Pancreas (tissue), 10 donors: ENCODE results near the gene SLC36A4. TPM values are rescaled to one million over a fixed set of nuclear protein-coding genes. Genes with fewer than 3 reads are reported as not detected.
"Not testable (repeated sequence)": the region's sequence is repeated elsewhere in the genome, so short reads cannot be mapped to it uniquely, and the experiment has no call there.

Experiments
- ATAC-seq, 4 donors: fragments of 200-7000 bp; cut with Tn5 transposase; one replicate each; pipeline versions ENCODE4 v1.8.0 to v1.9.1; 2020; ENCODE audit warnings: mild to moderate bottlenecking in 4 of 4, moderate library complexity in 4 of 4
- DNase-seq, 6 donors: peaks; one replicate each; pipeline ENCODE4 v3.0.0-alpha.2; 2020
- FAIRE-seq: peaks from 2 replicates; lab custom pipeline; 2012; peaks lifted over from hg19 to GRCh38; lab: Jason Lieb, UNC
- H3K27ac ChIP-seq, 4 donors: fragments of 200-600 bp; sonication (generic); 1 replicate in 3 of 4; 2 replicates in 1 of 4; pipeline versions ENCODE4 v1.5.0 to v1.8.0; 2020
- H3K27me3 ChIP-seq, 4 donors: fragments of 200-600 bp; one replicate each; pipeline ENCODE4 v1.8.0; 2021
- H3K36me3 ChIP-seq, 3 donors: fragments of 200-600 bp; sonication (generic) in 1 of 3; one replicate each; pipeline versions ENCODE4 v1.5.0 to v1.8.0; 2020 to 2021
- H3K4me1 ChIP-seq, 3 donors: fragments of 200-600 bp; one replicate each; pipeline ENCODE4 v1.8.0; 2021
- H3K4me3 ChIP-seq, 4 donors: fragments of 200-600 bp; sonication (generic) in 2 of 4; one replicate each; pipeline versions ENCODE4 v1.5.0 to v1.8.0; 2020 to 2021
- H3K9me3 ChIP-seq, 4 donors: fragments of 200-600 bp; one replicate each; pipeline ENCODE4 v1.8.0; 2021
- WGBS, 2 donors: extraction: QIAGEN DNeasy Blood & Tissue Kit; methylation state at CpG; one replicate each; pipeline ENCODE4 v1.1.7; 2013; 5-methylcytosine and 5-hydroxymethylcytosine counted together
- intact Hi-C, 3 donors: fragments of 100-400 bp; cut with DNase I; formaldehyde crosslinking; loops; one replicate each; pipeline versions ENCODE4 v1.11.1 to v1.14.2; 2022
- polyA plus RNA-seq, 2 donors: library from polyadenylated mRNA; stranded (reverse); fragments of 200-250 nt; gene quantifications; one replicate each; pipeline ENCODE4 v1.2.3, GENCODE V29; 2013
- total RNA-seq, 6 donors: library from RNA; stranded (reverse); fragmentation: NEBNext Ultra II Directional in 4 of 6; extraction: Animal tissue kit (Norgen Biotek cat#: 25700) in 4 of 6; gene quantifications; one replicate each; pipeline versions ENCODE4 v1.2.1 to v1.2.4, GENCODE V29; 2021 to 2023
- TF ChIP-seq, protein P1 (sequence below), 4 donors: fragments of 200-600 bp; sonication (generic) in 3 of 4; IDR thresholded peaks; one replicate each; pipeline versions ENCODE4 v1.5.0 to v1.8.0; 2021; ENCODE audit warnings: antibody characterized with exemption in 4 of 4
- donor health status: healthy with polysubstance abuse.
- donor health status: DM: no; HTN: no; CAD: no; lungs with moderate emphysema.
- donor health status: DM: no; HTN: no; CAD: no.
- donor health status: control.
- donor health status: control.
- donor health status: Bipolar disorder and iron deficiency.
- donor health status: DM: yes; HTN: yes; CAD: no.
- donor health status: DM: no; HTN: no; CAD: no.
- donor health status: DM: no; HTN: no; CAD: no.
- donor health status: DM: yes; HTN: yes; CAD: no.

SLC36A4 gene
- total and polyA plus RNA-seq, 8 donors: 1.8 to 10.0 (median 5.1) TPM

GRCh38 chr11:93189462-93189861 is 8.3 kb downstream of the SLC36A4 start:
- Histone ChIP-seq H3K4me3 (no peak overlapping the region), H3K4me1 (no peaks in the 10 kb centered on the region), H3K9me3 (no peaks in the 10 kb centered on the region), H3K27me3 (no peaks in the 10 kb centered on the region), H3K36me3 (no peaks in the 10 kb centered on the region), H3K27ac (no peak overlapping the region)
- FAIRE-seq (peak; percentile 72), DNase-seq (no peak), ATAC-seq (no peak)
- 91 to 94% methylated on average over 1 of the region's 1 CpG for WGBS, 2 donors
- intact Hi-C loops: no loop called here
- TF ChIP-seq, protein P1, sequence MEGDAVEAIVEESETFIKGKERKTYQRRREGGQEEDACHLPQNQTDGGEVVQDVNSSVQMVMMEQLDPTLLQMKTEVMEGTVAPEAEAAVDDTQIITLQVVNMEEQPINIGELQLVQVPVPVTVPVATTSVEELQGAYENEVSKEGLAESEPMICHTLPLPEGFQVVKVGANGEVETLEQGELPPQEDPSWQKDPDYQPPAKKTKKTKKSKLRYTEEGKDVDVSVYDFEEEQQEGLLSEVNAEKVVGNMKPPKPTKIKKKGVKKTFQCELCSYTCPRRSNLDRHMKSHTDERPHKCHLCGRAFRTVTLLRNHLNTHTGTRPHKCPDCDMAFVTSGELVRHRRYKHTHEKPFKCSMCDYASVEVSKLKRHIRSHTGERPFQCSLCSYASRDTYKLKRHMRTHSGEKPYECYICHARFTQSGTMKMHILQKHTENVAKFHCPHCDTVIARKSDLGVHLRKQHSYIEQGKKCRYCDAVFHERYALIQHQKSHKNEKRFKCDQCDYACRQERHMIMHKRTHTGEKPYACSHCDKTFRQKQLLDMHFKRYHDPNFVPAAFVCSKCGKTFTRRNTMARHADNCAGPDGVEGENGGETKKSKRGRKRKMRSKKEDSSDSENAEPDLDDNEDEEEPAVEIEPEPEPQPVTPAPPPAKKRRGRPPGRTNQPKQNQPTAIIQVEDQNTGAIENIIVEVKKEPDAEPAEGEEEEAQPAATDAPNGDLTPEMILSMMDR (IDR thresholded peaks at IDR 0.05): no peak

- no peak for ATAC-seq
- no peak overlapping the region for H3K4me3 ChIP-seq
- H3K9me3 ChIP-seq: no peaks in the 10 kb centered on the region
- no peak for FAIRE-seq
- TF ChIP-seq, protein P1 (IDR thresholded peaks at IDR 0.05): no peak
- no peaks in the 10 kb centered on the region for H3K36me3 ChIP-seq
- intact Hi-C loops: no loop called here
- H3K27ac ChIP-seq: no peak overlapping the region
- H3K4me1 ChIP-seq: no peaks in the 10 kb centered on the region
- no peak for DNase-seq
- no peaks in the 10 kb centered on the region for H3K27me3 ChIP-seq
These were observed 9.1 kb downstream of the SLC36A4 start for GRCh38 chr11:93188726-93189125.

GRCh38 chr11:93187290-93187689 is 10.5 kb downstream of the SLC36A4 start:
- TF ChIP-seq, protein P1 (IDR thresholded peaks at IDR 0.05): no peak
- no peak overlapping the region for H3K4me3 ChIP-seq
- no peaks in the 10 kb centered on the region for H3K9me3 ChIP-seq
- intact Hi-C loops: no loop called here
- ATAC-seq: no peak
- H3K4me1 ChIP-seq: no peaks in the 10 kb centered on the region
- no peak overlapping the region for H3K27ac ChIP-seq
- no peaks in the 10 kb centered on the region for H3K27me3 ChIP-seq
- H3K36me3 ChIP-seq: no peaks in the 10 kb centered on the region
- no peak for FAIRE-seq
- DNase-seq: no peak

GRCh38 chr11:93177891-93178290 is 19.9 kb downstream of the SLC36A4 start:
- peaks cover 0 to 19% (median 6%) of the 10 kb centered on the region in 3 donors for H3K36me3 ChIP-seq
- H3K9me3 ChIP-seq, H3K4me1 ChIP-seq, H3K27me3 ChIP-seq, H3K27ac ChIP-seq, H3K4me3 ChIP-seq, intact Hi-C loops, ATAC-seq, FAIRE-seq: not testable (repeated sequence)
- WGBS, 2 donors: 93 to 94% methylated on average over 11 to 13 of the region's 13 CpGs
- peak in 1 of 6 donors; percentile 38 for DNase-seq

DNA sequence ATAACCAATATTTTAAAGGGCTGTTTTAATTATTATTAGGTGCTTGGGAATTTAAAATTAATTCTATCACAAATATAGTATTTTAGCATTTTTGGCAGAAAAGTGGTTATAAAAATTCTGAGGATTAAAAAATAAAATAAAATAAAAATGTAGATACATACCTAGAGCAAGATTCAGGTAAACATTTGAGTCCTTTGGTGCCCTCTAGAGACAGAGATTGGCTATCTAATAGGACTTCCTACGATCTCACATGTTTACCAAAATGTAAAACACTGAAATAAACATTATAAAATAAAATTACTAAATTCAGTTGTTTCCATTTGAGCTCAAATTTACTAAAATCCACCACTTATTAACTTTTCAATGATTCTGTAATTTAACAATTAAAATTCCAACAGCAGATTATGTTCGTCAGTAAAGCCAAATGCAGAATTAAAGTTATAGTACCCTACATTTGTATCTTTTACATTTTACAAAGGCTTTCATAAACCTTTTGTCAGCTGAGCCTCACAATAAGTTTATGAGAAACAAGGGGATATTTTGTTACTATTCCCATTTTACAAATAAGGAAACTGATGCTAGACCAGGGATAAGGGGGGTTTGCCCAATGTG is 27.7 kb downstream of the SLC36A4 start:
- intact Hi-C loops: loop anchor here in 1 of 3 donors (10.0 kb wide), 1 partner anchor 235 kb away; no protein-coding TSS in a partner anchor
- H3K27ac ChIP-seq: no peak overlapping the region
- H3K4me1 ChIP-seq: no peaks in the 10 kb centered on the region
- WGBS, 2 donors: 34 to 41% methylated on average over 2 of the region's 2 CpGs
- no peak for DNase-seq
- no peaks in the 10 kb centered on the region for H3K27me3 ChIP-seq
- no peak overlapping the region for H3K4me3 ChIP-seq
- no peaks in the 10 kb centered on the region for H3K9me3 ChIP-seq
- TF ChIP-seq, protein P1 (IDR thresholded peaks at IDR 0.05): peak in 3 of 4 donors; percentile 15 to 32 (median 24)
- ATAC-seq: peak in 3 of 4 donors; percentile 60 to 67 (median 64)
- FAIRE-seq: peak; percentile 82
- H3K36me3 ChIP-seq: no peaks in the 10 kb centered on the region
